Right renal cortex interstitium (tissue), 3 donors: ENCODE results near the gene ZFX. TPM values are rescaled to one million over a fixed set of nuclear protein-coding genes. Genes with fewer than 3 reads are reported as not detected.
"Not testable (repeated sequence)": the region's sequence is repeated elsewhere in the genome, so short reads cannot be mapped to it uniquely, and the experiment has no call there.

Experiments used
- DNase-seq, 3 donors: peaks; one replicate each; pipeline ENCODE4 v3.0.0-alpha.2; 2013; ENCODE audit warnings: low read depth in 3 of 3, low spot score in 2 of 3
- polyA plus RNA-seq, 3 donors: library from polyadenylated mRNA; unstranded; fragments of 120-200 nt; gene quantifications; one replicate each; pipeline ENCODE4 v1.2.1, GENCODE V29; 2013; ENCODE audit not compliant: insufficient read length in 3 of 3

ZFX gene
- polyA plus RNA-seq, 3 donors = 29.2 to 32.6 (median 29.2) TPM

GRCh38 chrX:24150898-24151297 is 1.4 kb downstream of the ZFX start:
- no peak for DNase-seq

- no peak for DNase-seq
These were observed 2.0 kb downstream of the ZFX start for GRCh38 chrX:24151513-24151912.

GRCh38 chrX:24153178-24153795 is 3.8 kb downstream of the ZFX start:
- DNase-seq = no peak

GRCh38 chrX:24153796-24154189 is 4.3 kb downstream of the ZFX start:
- DNase-seq = no peak

- DNase-seq = no peak
These were observed 5.0 kb downstream of the ZFX start for GRCh38 chrX:24154490-24155034.

GRCh38 chrX:24155747-24156146 is 6.2 kb downstream of the ZFX start:
- not testable (repeated sequence) for DNase-seq

GRCh38 chrX:24156177-24156576 is 6.6 kb downstream of the ZFX start:
- no peak for DNase-seq

- no peak for DNase-seq
These were observed 9.4 kb downstream of the ZFX start for GRCh38 chrX:24158881-24159280.

GRCh38 chrX:24166078-24166477 is 16.5 kb downstream of the ZFX start:
- no peak for DNase-seq

- DNase-seq = no peak
These were observed 18.4 kb downstream of the ZFX start for GRCh38 chrX:24167719-24168472.

- DNase-seq = no peak
These were observed 19.3 kb downstream of the ZFX start for GRCh38 chrX:24168807-24169206.

GRCh38 chrX:24169211-24169610 is 19.7 kb downstream of the ZFX start:
- no peak for DNase-seq

GRCh38 chrX:24173115-24173847 is 23.8 kb downstream of the ZFX start:
- DNase-seq = no peak

GRCh38 chrX:24175276-24175675 is 25.7 kb downstream of the ZFX start:
- DNase-seq = no peak

GRCh38 chrX:24178441-24178840 is 28.9 kb downstream of the ZFX start:
- no peak for DNase-seq

- no peak for DNase-seq
These were observed 34.5 kb downstream of the ZFX start for GRCh38 chrX:24184018-24184417.

- DNase-seq = no peak
These were observed 37.0 kb downstream of the ZFX start for GRCh38 chrX:24186483-24186882.

- no peak for DNase-seq
These were observed 37.5 kb downstream of the ZFX start for GRCh38 chrX:24186986-24187385.

- no peak for DNase-seq
These were observed 40.0 kb downstream of the ZFX start for GRCh38 chrX:24189490-24189889.

GRCh38 chrX:24190500-24191156 is 41.1 kb downstream of the ZFX start:
- DNase-seq = no peak

GRCh38 chrX:24196509-24196908 is 47.0 kb downstream of the ZFX start:
- no peak for DNase-seq
